GM21737 (cell line): ENCODE measurements around the gene ZNF235.
"Not testable (repeated sequence)": the region's sequence is repeated elsewhere in the genome, so short reads cannot be mapped to it uniquely, and the experiment has no call there.

Source experiments
- ATAC-seq: cut with Tn5 transposase; IDR thresholded peaks from one replicate; pipeline ENCODE4 v1.9.1; 2021; ENCODE audit warnings: mild to moderate bottlenecking, moderate library complexity; ENCODE audit not compliant: unreplicated experiment

The ZNF235 gene

GRCh38 chr19:44258136-44258535 is 46.7 kb downstream of the ZNF235 start:
- ATAC-seq, result no peak

- no peak for ATAC-seq
Measured at GRCh38 chr19:44255705-44256411, 49.0 kb downstream of the ZNF235 start.

- ATAC-seq, result no peak
Measured at GRCh38 chr19:44254496-44254895, 50.3 kb downstream of the ZNF235 start.

GRCh38 chr19:44253392-44253791 is 51.4 kb downstream of the ZNF235 start:
- ATAC-seq, result not testable (repeated sequence)

- not testable (repeated sequence) for ATAC-seq
Measured at GRCh38 chr19:44252332-44252731, 52.5 kb downstream of the ZNF235 start.

DNA sequence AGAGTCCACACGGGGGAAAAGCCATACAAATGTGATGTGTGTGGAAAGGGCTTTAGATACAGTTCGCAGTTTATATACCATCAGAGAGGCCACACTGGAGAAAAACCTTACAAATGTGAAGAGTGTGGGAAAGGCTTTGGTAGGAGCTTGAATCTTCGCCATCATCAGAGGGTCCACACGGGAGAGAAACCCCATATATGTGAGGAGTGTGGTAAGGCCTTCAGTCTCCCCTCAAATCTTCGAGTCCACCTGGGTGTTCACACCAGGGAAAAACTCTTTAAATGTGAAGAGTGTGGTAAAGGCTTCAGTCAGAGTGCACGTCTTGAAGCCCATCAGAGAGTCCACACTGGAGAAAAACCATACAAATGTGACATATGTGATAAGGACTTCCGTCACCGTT is 68.4 kb downstream of the ZNF235 start:
- ATAC-seq, result no peak
